Measurements from ENCODE around the gene CISH. TPM values are rescaled to one million over a fixed set of nuclear protein-coding genes. Genes with fewer than 3 reads are reported as not detected.
A peak's percentile ranks its signal among the peaks of the same experiment; 100 is the strongest.

The CISH gene
- total RNA-seq, 4 donors from 2014 or later = 5.5 to 15.5 (median 5.8) TPM

DNA sequence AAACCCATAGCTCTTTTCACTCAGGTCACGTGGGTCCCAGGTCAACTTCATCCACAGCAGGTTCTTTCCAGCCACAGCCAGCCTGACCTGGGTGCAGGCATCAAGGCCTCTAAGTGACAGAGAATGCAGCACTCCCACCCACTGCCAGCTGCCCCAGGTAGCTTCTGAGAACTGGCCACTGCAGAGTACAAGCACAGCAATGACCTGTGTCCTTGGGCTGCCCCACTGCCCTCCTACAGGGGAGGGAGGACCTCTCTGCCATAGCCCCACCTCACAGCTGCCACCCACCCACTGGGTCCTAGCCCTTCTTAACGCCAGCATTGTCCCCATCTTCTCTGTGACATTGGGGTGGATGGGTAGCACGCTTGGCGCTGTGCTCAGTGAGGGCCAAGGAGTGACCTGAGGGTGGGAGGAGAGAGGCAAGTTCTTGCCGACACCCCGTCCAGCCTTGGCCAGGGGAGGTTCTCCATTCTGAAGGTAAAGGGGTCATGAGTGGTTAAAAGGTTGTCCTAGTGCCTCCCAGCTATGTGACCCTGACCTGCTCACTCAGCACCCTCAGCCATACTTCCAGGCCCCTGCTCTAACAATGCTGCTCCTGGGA, 12.4 kb downstream of the CISH start:
- H3K4me1 ChIP-seq = peaks cover 0 to 47% (median 28%) of the 10 kb centered on the region in 4 donors
- no peak for DNase-seq (ENCODE audit: low spot score in 2 of 2)
- H3K27ac ChIP-seq = peak overlapping the region in 1 of 4 donors; percentile 96
- H3K4me3 ChIP-seq = no peak overlapping the region
- H3K27me3 ChIP-seq = no peaks in the 10 kb centered on the region
- 71 to 85% methylated on average over 2 to 6 of the region's 6 CpGs for WGBS, 2 donors
- H3K9me3 ChIP-seq = no peaks in the 10 kb centered on the region
- H3K36me3 ChIP-seq = peaks cover 0 to 3% (median 0%) of the 10 kb centered on the region in 3 donors
- no peak for TF ChIP-seq CTCF (IDR thresholded peaks at IDR 0.05)
- no peak for TF ChIP-seq POLR2A (IDR thresholded peaks at IDR 0.05)
- TF ChIP-seq EP300 (IDR thresholded peaks at IDR 0.05) = no peak

DNA sequence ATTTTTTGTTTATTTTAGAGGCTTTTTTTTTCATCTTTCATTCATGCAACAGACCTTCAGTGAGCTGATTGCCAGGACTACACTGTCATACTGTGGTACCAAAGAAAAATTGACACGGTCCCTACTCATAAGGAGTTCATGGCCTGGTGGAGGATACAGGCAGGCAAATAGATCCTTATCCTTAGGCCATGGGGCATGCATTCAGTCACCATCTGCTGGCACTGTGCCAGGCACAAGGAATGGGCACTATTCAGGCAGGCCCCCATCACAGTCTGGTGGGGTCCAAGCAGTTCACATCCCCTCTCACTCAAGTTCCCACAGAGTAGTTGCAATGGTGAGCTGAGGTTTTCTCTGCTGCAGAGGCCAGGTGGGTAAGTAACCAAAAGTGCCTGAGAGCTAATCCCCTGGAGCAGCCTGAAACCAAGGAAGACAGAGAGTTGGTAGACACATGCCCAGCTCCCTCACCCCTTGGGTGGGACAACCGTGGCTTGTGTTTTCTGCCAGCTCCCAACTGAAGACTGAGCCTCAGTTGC, 17.3 kb downstream of the CISH start:
- no peaks in the 10 kb centered on the region for H3K9me3 ChIP-seq
- H3K4me3 ChIP-seq = no peak overlapping the region
- H3K27me3 ChIP-seq = no peaks in the 10 kb centered on the region
- TF ChIP-seq CTCF (IDR thresholded peaks at IDR 0.05) = no peak
- no peaks in the 10 kb centered on the region for H3K36me3 ChIP-seq
- no peak for DNase-seq (ENCODE audit: low spot score in 2 of 2)
- H3K27ac ChIP-seq = no peak overlapping the region
- WGBS, 2 donors = 15 to 26% methylated on average over 2 of the region's 2 CpGs
- peaks cover 0 to 25% (median 20%) of the 10 kb centered on the region in 4 donors for H3K4me1 ChIP-seq

GRCh38 chr3:50592568-50592967, 19.0 kb downstream of the CISH start:
- no peaks in the 10 kb centered on the region for H3K36me3 ChIP-seq
- no peak for DNase-seq (ENCODE audit: low spot score in 2 of 2)
- TF ChIP-seq POLR2A (IDR thresholded peaks at IDR 0.05) (no peak), CTCF (IDR thresholded peaks at IDR 0.05) (no peak), EP300 (IDR thresholded peaks at IDR 0.05) (no peak)
- H3K27me3 ChIP-seq = no peaks in the 10 kb centered on the region
- 33 to 41% methylated on average over 5 of the region's 5 CpGs for WGBS, 2 donors
- no peak overlapping the region for H3K4me3 ChIP-seq
- no peaks in the 10 kb centered on the region for H3K9me3 ChIP-seq
- peaks cover 0 to 25% (median 20%) of the 10 kb centered on the region in 4 donors for H3K4me1 ChIP-seq
- H3K27ac ChIP-seq = peak overlapping the region in 1 of 4 donors; percentile 44

- peak overlapping the region in 2 of 4 donors; percentile 15 to 59 for H3K27ac ChIP-seq
- peaks cover 0 to 25% (median 20%) of the 10 kb centered on the region in 4 donors for H3K4me1 ChIP-seq
- no peak overlapping the region for H3K4me3 ChIP-seq
- TF ChIP-seq POLR2A (IDR thresholded peaks at IDR 0.05) (peak in 1 of 2 donors; percentile 1), CTCF (IDR thresholded peaks at IDR 0.05) (no peak), EP300 (IDR thresholded peaks at IDR 0.05) (no peak)
- no peaks in the 10 kb centered on the region for H3K9me3 ChIP-seq
- WGBS, 2 donors = 62 to 76% methylated on average over 5 to 9 of the region's 9 CpGs
- H3K27me3 ChIP-seq = no peaks in the 10 kb centered on the region
- no peaks in the 10 kb centered on the region for H3K36me3 ChIP-seq
- no peak for DNase-seq (ENCODE audit: low spot score in 2 of 2)
These were observed 20.3 kb downstream of the CISH start for GRCh38 chr3:50591196-50591741.

DNA sequence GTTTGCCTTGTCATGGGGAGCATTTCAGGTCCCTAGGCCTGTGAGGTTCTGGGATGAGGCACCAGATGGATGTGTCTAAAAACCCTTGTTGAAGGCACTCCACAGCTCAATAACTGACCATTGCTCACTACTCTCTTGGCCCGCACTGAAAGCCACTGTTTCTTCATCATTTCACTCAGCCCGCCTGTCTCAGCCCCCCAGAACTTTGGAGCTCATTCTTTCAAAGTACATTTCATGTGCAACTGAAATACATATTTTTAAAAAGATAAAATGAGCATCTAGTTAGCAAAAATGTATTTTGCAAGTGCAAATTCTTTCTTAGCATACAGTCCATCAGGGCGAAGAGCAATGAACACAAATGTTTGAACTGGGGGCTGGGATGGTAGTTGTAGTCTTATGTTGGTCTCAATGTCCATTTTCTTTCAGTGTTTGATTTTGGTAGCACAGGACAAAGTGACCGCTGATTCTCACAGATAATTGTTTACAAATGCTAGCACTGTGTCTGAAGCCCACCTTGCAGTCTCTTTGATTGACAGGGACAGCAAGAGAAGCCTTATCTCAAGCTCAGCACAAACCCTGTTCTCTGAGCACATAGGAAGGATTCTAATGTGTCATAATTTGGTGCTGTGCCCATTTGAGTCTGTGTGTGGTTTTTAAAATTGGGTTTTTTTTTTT, 22.7 kb downstream of the CISH start:
- Histone ChIP-seq H3K36me3 (peaks cover 0 to 14% (median 0%) of the 10 kb centered on the region in 3 donors), H3K9me3 (no peaks in the 10 kb centered on the region), H3K27ac (no peak overlapping the region), H3K4me1 (peaks cover 0 to 30% (median 20%) of the 10 kb centered on the region in 4 donors), H3K4me3 (no peak overlapping the region), H3K27me3 (no peaks in the 10 kb centered on the region)
- no peak for DNase-seq (ENCODE audit: low spot score in 2 of 2)
- TF ChIP-seq EP300 (IDR thresholded peaks at IDR 0.05) = no peak
- no peak for TF ChIP-seq POLR2A (IDR thresholded peaks at IDR 0.05)
- no peak for TF ChIP-seq CTCF (IDR thresholded peaks at IDR 0.05)
- WGBS, 2 donors = 73 to 83% methylated on average over 4 of the region's 4 CpGs
